Spleen (tissue), 11 donors: ENCODE measurements around the gene MICU1. TPM values are rescaled to one million over a fixed set of nuclear protein-coding genes. Genes with fewer than 3 reads are reported as not detected.

Experiments used
- DNase-seq: peaks from one replicate; pipeline ENCODE4 v3.0.0-alpha.2; 2020
- H3K27ac ChIP-seq, 8 donors: fragments of 200-600 bp; sonication (generic) in 7 of 8; 1 replicate in 4 of 8; 2 replicates in 4 of 8; pipeline versions ENCODE4 v1.5.0 to v1.8.0; 2016 to 2021; ENCODE audit warnings: inconsistent platforms in 4 of 8, mild to moderate bottlenecking in 4 of 8, moderate library complexity in 1 of 8
- H3K27me3 ChIP-seq, 7 donors: fragments of 200-600 bp; sonication (generic) in 6 of 7; replicated peaks in 1 of 7; 1 replicate in 4 of 7; 2 replicates in 3 of 7; pipeline versions ENCODE4 v1.5.0 to v1.8.0; 2016 to 2021; ENCODE audit warnings: inconsistent platforms in 3 of 7, mild to moderate bottlenecking in 1 of 7
- H3K36me3 ChIP-seq, 6 donors: fragments of 200-600 bp; sonication (generic) in 5 of 6; 1 replicate in 4 of 6; 2 replicates in 2 of 6; pipeline versions ENCODE4 v1.5.0 to v1.8.0; 2016 to 2021; ENCODE audit warnings: inconsistent platforms in 2 of 6
- H3K4me1 ChIP-seq, 6 donors: fragments of 200-600 bp; sonication (generic) in 5 of 6; 1 replicate in 3 of 6; 2 replicates in 3 of 6; pipeline versions ENCODE4 v1.5.0 to v1.8.0; 2016 to 2021; ENCODE audit warnings: inconsistent platforms in 3 of 6
- H3K4me3 ChIP-seq, 8 donors: fragments of 200-600 bp; sonication (generic) in 7 of 8; 1 replicate in 4 of 8; 2 replicates in 4 of 8; pipeline versions ENCODE4 v1.5.0 to v1.8.0; 2016 to 2021; ENCODE audit warnings: inconsistent platforms in 4 of 8, mild to moderate bottlenecking in 4 of 8, moderate library complexity in 2 of 8
- H3K9me3 ChIP-seq, 8 donors: fragments of 200-600 bp; sonication (generic) in 7 of 8; 1 replicate in 4 of 8; 2 replicates in 4 of 8; pipeline versions ENCODE4 v1.5.0 to v1.8.0; 2016 to 2021; ENCODE audit warnings: inconsistent platforms in 4 of 8
- POLR2A ChIP-seq, 3 donors: fragments of 450-650 bp; IDR thresholded peaks; one replicate each; pipeline ENCODE4 v1.5.1; 2017; ENCODE audit warnings: antibody characterized with exemption in 3 of 3, mild to moderate bottlenecking in 1 of 3
- POLR2AphosphoS5 ChIP-seq, 3 donors: sonication (generic); formaldehyde crosslinking; IDR thresholded peaks; one replicate each; pipeline ENCODE4 v1.5.1; 2017; ENCODE audit warnings: antibody characterized with exemption in 3 of 3
- WGBS, 5 donors: extraction: QIAGEN DNeasy Blood & Tissue Kit in 3 of 5; methylation state at CpG; one replicate each; pipeline versions ENCODE4 v1.1.5 to v1.1.7; 2013 to 2018; 5-methylcytosine and 5-hydroxymethylcytosine counted together
- intact Hi-C: fragments of 100-400 bp; cut with DNase I; formaldehyde crosslinking; loops from one replicate; pipeline ENCODE4 v1.15.0; 2023; ENCODE audit warnings: low total_unique reads
- polyA plus RNA-seq, 3 donors: library from polyadenylated mRNA; stranded (reverse); fragments of 200-250 nt; gene quantifications; one replicate each; pipeline ENCODE4 v1.2.1, GENCODE V29; 2013
- total RNA-seq, 7 donors: library from RNA; depleted of rRNA in 3 of 7; stranded (reverse); fragments of >200 nt in 3 of 7; fragmentation: NEBNext Ultra II Directional in 4 of 7; extraction: Animal tissue kit (Norgen Biotek cat#: 25700) in 4 of 7; gene quantifications; one replicate each; pipeline versions ENCODE4 v1.1.0 to v1.2.1, GENCODE V29; 2016 to 2021
- TF ChIP-seq, protein P1 (sequence below), 11 experiments: fragments of 200-600 bp in 7 of 11; fragments of 450-650 bp in 4 of 11; sonication (generic) in 4 of 11; IDR thresholded peaks in 8 of 11; conservative IDR thresholded peaks in 3 of 11; 1 replicate in 7 of 11; 2 replicates in 4 of 11; pipeline versions ENCODE4 v1.4.0 to v1.8.0; 2016 to 2021; ENCODE audit warnings: antibody characterized with exemption in 11 of 11, inconsistent platforms in 4 of 11, mild to moderate bottlenecking in 1 of 11
- donor health status: healthy with polysubstance abuse.
- donor health status: DM: no; HTN: no; CAD: no; lungs with moderate emphysema.
- donor health status: DM: no; HTN: no; CAD: no.
- donor health status: Bipolar disorder and iron deficiency.
- donor health status: healthy.
- donor health status: DM: no; HTN: no; CAD: no.
- donor health status: DM: yes; HTN: yes; CAD: no.

The MICU1 gene
- total and polyA plus RNA-seq, 10 donors = 16.4 to 58.4 (median 46.5) TPM

DNA sequence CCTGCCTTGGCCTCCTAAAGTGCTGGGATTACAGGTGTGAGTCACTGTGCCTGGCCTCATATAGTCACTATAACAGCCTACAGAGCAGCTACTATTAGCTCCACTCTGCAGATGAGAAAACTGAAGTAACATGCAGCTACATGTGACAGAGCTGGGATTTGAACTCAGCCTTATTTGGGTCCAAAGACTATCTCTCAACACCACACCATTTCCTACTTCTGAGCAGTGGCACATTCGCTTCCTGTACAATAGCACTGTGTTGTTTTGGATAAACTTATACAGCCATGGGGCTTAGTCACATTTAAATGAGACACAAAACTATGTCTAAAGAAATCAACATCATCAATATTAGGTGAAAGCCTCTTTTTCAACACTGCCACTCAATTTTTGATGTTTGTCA, 201.3 kb downstream of the MICU1 start:
- TF ChIP-seq, protein P1, sequence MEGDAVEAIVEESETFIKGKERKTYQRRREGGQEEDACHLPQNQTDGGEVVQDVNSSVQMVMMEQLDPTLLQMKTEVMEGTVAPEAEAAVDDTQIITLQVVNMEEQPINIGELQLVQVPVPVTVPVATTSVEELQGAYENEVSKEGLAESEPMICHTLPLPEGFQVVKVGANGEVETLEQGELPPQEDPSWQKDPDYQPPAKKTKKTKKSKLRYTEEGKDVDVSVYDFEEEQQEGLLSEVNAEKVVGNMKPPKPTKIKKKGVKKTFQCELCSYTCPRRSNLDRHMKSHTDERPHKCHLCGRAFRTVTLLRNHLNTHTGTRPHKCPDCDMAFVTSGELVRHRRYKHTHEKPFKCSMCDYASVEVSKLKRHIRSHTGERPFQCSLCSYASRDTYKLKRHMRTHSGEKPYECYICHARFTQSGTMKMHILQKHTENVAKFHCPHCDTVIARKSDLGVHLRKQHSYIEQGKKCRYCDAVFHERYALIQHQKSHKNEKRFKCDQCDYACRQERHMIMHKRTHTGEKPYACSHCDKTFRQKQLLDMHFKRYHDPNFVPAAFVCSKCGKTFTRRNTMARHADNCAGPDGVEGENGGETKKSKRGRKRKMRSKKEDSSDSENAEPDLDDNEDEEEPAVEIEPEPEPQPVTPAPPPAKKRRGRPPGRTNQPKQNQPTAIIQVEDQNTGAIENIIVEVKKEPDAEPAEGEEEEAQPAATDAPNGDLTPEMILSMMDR (IDR thresholded peaks at IDR 0.05 in 8 of 11, conservative IDR thresholded peaks at IDR 0.05 in 3 of 11) = no peak
- TF ChIP-seq POLR2A (IDR thresholded peaks at IDR 0.05) = no peak
- no peak for TF ChIP-seq POLR2AphosphoS5 (IDR thresholded peaks at IDR 0.05)
- Histone ChIP-seq H3K4me3 (no peak overlapping the region), H3K27ac (no peak overlapping the region), H3K9me3 (peaks cover 0 to 3% (median 0%) of the 10 kb centered on the region in 8 donors), H3K27me3 (no peaks in the 10 kb centered on the region), H3K4me1 (no peaks in the 10 kb centered on the region), H3K36me3 (peaks cover 0 to 48% (median 33%) of the 10 kb centered on the region in 6 donors)
- no peak for DNase-seq
- WGBS, 5 donors = 95 to 100% (median 100%) methylated on average over 1 of the region's 1 CpG
- intact Hi-C loops = no loop called here

DNA sequence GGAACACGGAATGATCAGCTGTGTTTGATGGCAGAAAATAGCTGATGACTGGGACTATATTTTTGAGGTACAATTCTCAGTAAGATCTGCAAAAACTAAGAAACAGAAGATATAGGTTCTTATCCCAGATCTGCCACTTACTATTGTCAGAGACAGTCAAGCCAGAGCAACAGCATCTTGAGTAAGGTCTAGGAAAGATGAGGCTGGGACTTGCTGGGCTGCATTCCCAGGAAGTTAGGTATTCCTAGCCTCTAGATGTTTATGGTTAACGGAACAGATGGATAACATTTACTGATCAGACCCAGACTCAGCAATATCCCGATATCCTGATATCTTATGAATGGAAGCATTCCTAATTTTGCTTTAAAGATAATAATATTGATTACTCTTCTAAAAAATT, 202.5 kb downstream of the MICU1 start:
- whole genome bisulfite sequencing, 5 donors = 96 to 98% (median 97%) methylated on average over 3 of the region's 3 CpGs
- Histone ChIP-seq H3K27me3 (no peaks in the 10 kb centered on the region), H3K36me3 (peaks cover 0 to 48% (median 33%) of the 10 kb centered on the region in 6 donors), H3K9me3 (peaks cover 0 to 3% (median 0%) of the 10 kb centered on the region in 8 donors), H3K27ac (no peak overlapping the region), H3K4me1 (no peaks in the 10 kb centered on the region), H3K4me3 (no peak overlapping the region)
- no peak for TF ChIP-seq POLR2A (IDR thresholded peaks at IDR 0.05)
- TF ChIP-seq, protein P1 (IDR thresholded peaks at IDR 0.05 in 8 of 11, conservative IDR thresholded peaks at IDR 0.05 in 3 of 11) = no peak
- no peak for TF ChIP-seq POLR2AphosphoS5 (IDR thresholded peaks at IDR 0.05)
- DNase-seq = no peak
- intact Hi-C loops = no loop called here

DNA sequence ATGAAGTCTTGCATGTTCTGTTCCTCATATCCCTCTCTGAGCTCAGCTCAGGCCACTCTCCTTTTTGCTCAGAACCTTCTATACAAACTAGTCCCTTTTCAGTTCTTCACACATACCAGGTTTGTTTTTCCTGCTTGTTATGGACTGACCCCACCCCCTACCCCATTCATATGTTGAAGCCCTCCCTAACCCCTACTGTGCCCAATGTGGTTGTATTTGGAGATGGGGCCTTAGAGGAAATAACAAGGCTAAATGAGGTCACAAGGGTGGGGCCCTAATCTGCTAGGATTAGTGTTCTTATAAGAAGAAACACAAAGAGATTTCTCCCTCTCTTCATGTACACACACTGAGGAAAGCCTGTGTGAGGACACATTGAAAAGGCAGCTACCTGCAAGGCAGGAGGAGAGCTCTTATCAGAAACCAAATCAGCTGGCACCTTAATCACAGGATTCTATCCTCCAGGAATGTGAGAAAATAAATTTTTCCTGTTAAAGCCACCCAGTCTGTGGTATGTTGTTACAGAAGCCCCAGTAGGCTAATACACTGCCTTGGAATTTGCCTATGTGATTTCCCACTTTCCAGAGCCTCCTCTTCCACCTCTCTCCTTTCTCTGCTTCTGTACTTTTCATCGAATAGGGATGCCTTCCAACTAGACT, 203.9 kb downstream of the MICU1 start:
- Histone ChIP-seq H3K9me3 (peaks cover 0 to 3% (median 0%) of the 10 kb centered on the region in 8 donors), H3K4me1 (no peaks in the 10 kb centered on the region), H3K4me3 (no peak overlapping the region), H3K27ac (no peak overlapping the region), H3K36me3 (peaks cover 0 to 56% (median 33%) of the 10 kb centered on the region in 6 donors), H3K27me3 (no peaks in the 10 kb centered on the region)
- intact Hi-C loops = no loop called here
- DNase-seq = no peak
- 95 to 100% (median 97%) methylated on average over 1 of the region's 1 CpG for WGBS, 5 donors
- TF ChIP-seq POLR2A (IDR thresholded peaks at IDR 0.05) (no peak), POLR2AphosphoS5 (IDR thresholded peaks at IDR 0.05) (no peak)
- TF ChIP-seq, protein P1 (IDR thresholded peaks at IDR 0.05 in 8 of 11, conservative IDR thresholded peaks at IDR 0.05 in 3 of 11) = no peak

DNA sequence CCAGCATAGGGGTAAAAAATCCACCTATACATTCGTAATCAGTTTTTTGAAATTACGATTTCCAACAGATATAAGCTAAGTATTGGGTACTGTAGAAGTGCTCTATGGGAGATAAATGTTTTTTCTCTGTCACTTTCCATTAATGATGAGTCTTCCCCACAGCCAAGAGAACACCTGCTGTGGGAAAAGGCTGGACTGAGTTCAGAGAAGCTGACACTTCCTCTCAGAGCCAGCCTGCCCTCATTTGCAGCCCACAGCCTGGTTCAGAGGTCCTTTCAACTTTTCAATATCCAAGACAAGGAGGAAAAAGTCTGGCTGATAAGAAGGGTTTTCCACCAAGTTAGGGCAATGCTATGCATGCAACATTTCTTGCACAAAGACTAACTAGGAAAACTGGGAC, 206.6 kb downstream of the MICU1 start:
- Histone ChIP-seq H3K27ac (no peak overlapping the region), H3K27me3 (no peaks in the 10 kb centered on the region), H3K36me3 (peaks cover 0 to 68% (median 35%) of the 10 kb centered on the region in 6 donors), H3K4me1 (no peaks in the 10 kb centered on the region), H3K4me3 (no peak overlapping the region), H3K9me3 (peaks cover 0 to 9% (median 4%) of the 10 kb centered on the region in 8 donors)
- 96 to 100% (median 98%) methylated on average over 2 of the region's 2 CpGs for WGBS, 5 donors
- DNase-seq = no peak
- TF ChIP-seq POLR2AphosphoS5 (IDR thresholded peaks at IDR 0.05) = no peak
- TF ChIP-seq, protein P1 (IDR thresholded peaks at IDR 0.05 in 8 of 11, conservative IDR thresholded peaks at IDR 0.05 in 3 of 11) = no peak
- TF ChIP-seq POLR2A (IDR thresholded peaks at IDR 0.05) = no peak
- intact Hi-C loops = no loop called here
